Measurements from ENCODE around the gene HYAL3.

DNA sequence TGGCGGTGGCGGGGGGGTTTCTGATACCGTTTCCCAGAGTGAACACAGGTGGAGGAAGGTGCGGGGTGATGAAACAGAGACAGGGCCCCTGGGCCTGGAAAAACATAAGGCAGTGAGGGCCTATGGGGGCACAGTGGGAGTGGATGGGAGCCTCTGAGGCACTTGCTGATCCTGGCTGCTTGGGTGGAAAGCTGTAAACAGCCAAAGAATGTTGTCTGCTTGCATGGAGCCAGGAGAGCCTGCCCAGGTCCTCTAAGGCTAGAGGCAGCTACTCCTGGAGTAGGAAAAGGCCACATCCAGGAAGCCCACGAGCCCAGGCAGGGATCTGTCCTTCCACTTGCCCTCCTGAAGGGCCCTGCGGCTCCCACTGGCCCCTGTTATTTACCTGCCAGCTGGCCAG, 33.2 kb downstream of the HYAL3 start:
- TF ChIP-seq POLR2AphosphoS5 (IDR thresholded peaks at IDR 0.05; ENCODE audit: borderline replicate concordance, low read depth, low read length) (no peak), EZH2 (IDR thresholded peaks at IDR 0.05) (no peak), FOXP2 (optimal IDR thresholded peaks at IDR 0.05; ENCODE audit: control extremely low read depth, extremely low read length, insufficient read depth) (no peak)
